Ectodermal cell (in vitro differentiated cells): ENCODE measurements around the gene INA.

ENCODE experiments used
- H3K27ac ChIP-seq: 2 replicates; pipeline ENCODE4 v1.7.0; 2013; ENCODE audit warnings: mild to moderate bottlenecking, low read depth, low read length; ENCODE audit not compliant: insufficient read depth, poor library complexity, severe bottlenecking
- H3K27me3 ChIP-seq: 2 replicates; pipeline ENCODE4 v1.7.0; 2013; ENCODE audit warnings: mild to moderate bottlenecking, low read length; ENCODE audit not compliant: insufficient read depth, control insufficient read depth, poor library complexity, severe bottlenecking
- H3K36me3 ChIP-seq: one replicate; pipeline ENCODE4 v1.7.0; 2013; ENCODE audit warnings: low read length; ENCODE audit not compliant: control insufficient read depth, insufficient read depth
- H3K4me1 ChIP-seq: one replicate; pipeline ENCODE4 v1.7.0; 2013; ENCODE audit warnings: low read length; ENCODE audit not compliant: control insufficient read depth, insufficient read depth
- H3K4me3 ChIP-seq: 2 replicates; pipeline ENCODE4 v1.7.0; 2013; ENCODE audit warnings: low read depth, low read length, control low read depth; ENCODE audit not compliant: insufficient read depth
- H3K9me3 ChIP-seq: 2 replicates; pipeline ENCODE4 v1.7.0; 2013; ENCODE audit warnings: mild to moderate bottlenecking, low read length, moderate library complexity; ENCODE audit not compliant: control insufficient read depth
- WGBS, 2 experiments: methylation state at CpG; one replicate each; pipeline ENCODE4 v1.1.7; 2013; ENCODE audit warnings: missing lambda C conversion rate in 2 of 2; 5-methylcytosine and 5-hydroxymethylcytosine counted together

Gene INA

DNA sequence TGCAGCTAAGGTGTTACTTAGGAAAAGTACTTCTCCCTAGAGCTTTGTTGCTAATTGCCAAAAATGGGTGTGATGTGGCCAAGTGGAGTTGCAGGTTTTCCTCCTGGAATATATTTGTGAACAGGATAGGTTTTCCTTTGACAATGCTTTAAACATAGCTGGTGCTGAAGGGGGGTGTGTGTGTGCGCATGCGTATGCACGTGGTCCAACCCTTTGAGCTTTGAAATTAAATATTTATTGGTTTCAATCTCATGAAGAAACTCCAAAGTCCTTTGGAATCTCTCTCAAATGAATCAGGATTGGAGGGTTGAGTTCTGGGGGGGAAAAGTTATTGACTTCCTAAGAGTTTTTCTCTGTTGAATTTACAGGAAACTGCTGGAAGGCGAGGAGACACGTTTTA, 11.1 kb downstream of the INA start:
- whole genome bisulfite sequencing, 2 experiments: 93% methylated on average over 5 of the region's 5 CpGs
- H3K4me1 ChIP-seq: no peaks in the 10 kb centered on the region
- no peak overlapping the region for H3K27ac ChIP-seq

DNA sequence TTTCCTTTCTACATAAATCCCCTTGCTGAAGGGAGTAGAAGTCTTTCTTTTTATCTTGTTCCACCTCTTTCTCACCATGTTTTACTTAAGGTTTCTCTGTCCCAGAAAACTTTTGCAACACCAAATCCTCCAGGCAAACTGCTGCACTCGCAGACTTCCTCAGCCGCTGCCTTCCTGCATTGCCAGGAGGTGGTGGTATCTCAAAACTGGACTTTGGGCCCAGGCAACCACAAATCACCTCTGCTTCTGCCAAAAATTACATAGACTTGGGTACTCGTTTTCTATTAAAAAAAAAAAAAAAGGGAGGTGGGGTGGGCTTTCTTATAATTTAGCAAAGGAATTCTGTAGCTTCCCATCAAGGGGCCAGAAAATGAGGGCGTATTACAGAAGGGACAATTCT, 14.7 kb downstream of the INA start:
- H3K27ac ChIP-seq: no peak overlapping the region
- H3K4me3 ChIP-seq: no peak overlapping the region
- H3K9me3 ChIP-seq: no peaks in the 10 kb centered on the region
- H3K36me3 ChIP-seq: no peaks in the 10 kb centered on the region
- no peaks in the 10 kb centered on the region for H3K4me1 ChIP-seq
- WGBS, 2 experiments: 87 to 94% methylated on average over 4 of the region's 4 CpGs
- no peaks in the 10 kb centered on the region for H3K27me3 ChIP-seq

More for the DNA sequence above, 11.1 kb downstream of the INA start:
- H3K9me3 ChIP-seq: no peaks in the 10 kb centered on the region
- no peak overlapping the region for H3K4me3 ChIP-seq
- H3K27me3 ChIP-seq: no peaks in the 10 kb centered on the region
- H3K36me3 ChIP-seq: no peaks in the 10 kb centered on the region

DNA sequence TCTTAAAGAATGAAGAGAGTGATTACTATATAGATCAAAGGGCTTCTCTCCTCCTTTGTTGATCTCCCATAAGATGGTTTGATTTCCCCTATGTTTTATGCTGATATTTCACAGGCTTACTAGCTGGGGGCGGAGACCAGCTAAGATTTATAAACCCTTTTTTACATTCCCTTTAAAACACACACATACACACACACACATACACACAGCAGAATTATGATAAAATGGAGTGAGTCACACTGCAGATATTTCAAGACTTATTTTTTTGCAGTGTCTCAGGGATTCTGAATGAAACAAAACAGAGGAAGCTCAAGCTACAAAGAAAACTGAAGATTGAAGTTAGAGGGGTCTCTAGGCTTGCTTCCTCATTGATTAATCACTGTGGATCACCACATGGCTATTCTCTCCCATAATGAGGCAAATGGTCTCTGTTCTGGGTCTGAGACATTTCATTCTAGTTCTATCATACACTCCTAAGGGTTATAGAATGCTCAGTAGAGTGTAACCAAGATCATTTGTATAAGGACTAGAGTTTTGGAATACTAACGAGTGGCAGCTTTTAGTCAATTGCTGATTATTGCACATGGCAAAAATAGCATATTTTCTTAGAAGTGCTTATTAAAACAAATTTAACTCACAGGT, 18.6 kb downstream of the INA start:
- H3K27me3 ChIP-seq: no peaks in the 10 kb centered on the region
- H3K4me1 ChIP-seq: no peaks in the 10 kb centered on the region
- H3K36me3 ChIP-seq: no peaks in the 10 kb centered on the region
- 90 to 100% methylated on average over 1 to 2 of the region's 2 CpGs for WGBS, 2 experiments
- H3K27ac ChIP-seq: no peak overlapping the region
- no peak overlapping the region for H3K4me3 ChIP-seq
- no peaks in the 10 kb centered on the region for H3K9me3 ChIP-seq

DNA sequence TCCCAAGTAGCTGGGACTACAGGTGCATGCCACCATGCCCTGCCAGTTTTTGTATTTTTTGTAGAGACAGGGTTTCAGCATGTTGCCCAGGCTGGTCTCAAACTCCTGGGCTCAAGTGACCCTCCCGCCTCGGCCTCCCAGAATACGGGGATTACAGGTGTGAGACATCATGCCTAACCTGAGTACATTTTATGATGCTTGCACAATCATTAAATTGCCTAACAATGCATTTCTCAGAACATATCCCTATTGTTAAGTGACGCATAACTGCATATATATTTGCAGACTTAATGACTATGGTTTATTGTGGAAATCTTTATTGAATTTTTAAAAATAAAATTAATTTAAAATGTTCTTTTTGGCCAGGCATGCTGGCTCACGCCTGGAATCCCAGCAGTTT, 30.7 kb downstream of the INA start:
- Histone ChIP-seq H3K4me3 (no peak overlapping the region), H3K27me3 (no peaks in the 10 kb centered on the region), H3K4me1 (no peaks in the 10 kb centered on the region), H3K9me3 (no peaks in the 10 kb centered on the region), H3K36me3 (peaks cover 16% of the 10 kb centered on the region), H3K27ac (no peak overlapping the region)
- 95% methylated on average over 5 of the region's 5 CpGs for WGBS, 2 experiments

GRCh38 chr10:103310197-103310596, 33.3 kb downstream of the INA start:
- no peak overlapping the region for H3K4me3 ChIP-seq
- H3K27me3 ChIP-seq: no peaks in the 10 kb centered on the region
- H3K9me3 ChIP-seq: no peaks in the 10 kb centered on the region
- 83 to 100% methylated on average over 1 of the region's 1 CpG for WGBS, 2 experiments
- H3K36me3 ChIP-seq: peaks cover 20% of the 10 kb centered on the region
- H3K27ac ChIP-seq: no peak overlapping the region
- no peaks in the 10 kb centered on the region for H3K4me1 ChIP-seq

GRCh38 chr10:103316087-103316486, 39.1 kb downstream of the INA start:
- H3K27me3 ChIP-seq: no peaks in the 10 kb centered on the region
- H3K27ac ChIP-seq: no peak overlapping the region
- no peak overlapping the region for H3K4me3 ChIP-seq
- no peaks in the 10 kb centered on the region for H3K9me3 ChIP-seq
- H3K36me3 ChIP-seq: peaks cover 22% of the 10 kb centered on the region
- H3K4me1 ChIP-seq: no peaks in the 10 kb centered on the region

DNA sequence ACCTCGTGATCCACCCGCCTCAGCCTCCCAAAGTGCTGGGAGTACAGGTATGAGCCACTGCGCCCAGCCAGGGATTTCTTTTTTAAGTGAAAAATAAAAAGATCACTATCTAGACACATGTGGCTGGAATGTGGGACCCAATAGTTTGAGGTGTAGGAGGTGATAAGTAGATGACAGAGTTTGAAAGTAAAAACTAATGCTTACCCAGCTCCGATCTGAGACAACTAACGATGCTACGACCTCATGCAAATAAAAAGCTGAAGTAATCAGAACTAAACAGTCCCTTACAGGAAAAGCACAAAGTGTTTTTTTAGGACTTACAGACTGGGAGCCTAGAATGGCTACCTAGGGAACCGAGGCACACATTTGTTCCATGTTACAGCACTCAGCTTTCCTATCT, 51.0 kb downstream of the INA start:
- Histone ChIP-seq H3K4me3 (no peak overlapping the region), H3K27me3 (no peaks in the 10 kb centered on the region), H3K9me3 (no peaks in the 10 kb centered on the region), H3K36me3 (peaks cover 38% of the 10 kb centered on the region), H3K4me1 (no peaks in the 10 kb centered on the region), H3K27ac (no peak overlapping the region)
- 96% methylated on average over 7 of the region's 7 CpGs for WGBS, 2 experiments

DNA sequence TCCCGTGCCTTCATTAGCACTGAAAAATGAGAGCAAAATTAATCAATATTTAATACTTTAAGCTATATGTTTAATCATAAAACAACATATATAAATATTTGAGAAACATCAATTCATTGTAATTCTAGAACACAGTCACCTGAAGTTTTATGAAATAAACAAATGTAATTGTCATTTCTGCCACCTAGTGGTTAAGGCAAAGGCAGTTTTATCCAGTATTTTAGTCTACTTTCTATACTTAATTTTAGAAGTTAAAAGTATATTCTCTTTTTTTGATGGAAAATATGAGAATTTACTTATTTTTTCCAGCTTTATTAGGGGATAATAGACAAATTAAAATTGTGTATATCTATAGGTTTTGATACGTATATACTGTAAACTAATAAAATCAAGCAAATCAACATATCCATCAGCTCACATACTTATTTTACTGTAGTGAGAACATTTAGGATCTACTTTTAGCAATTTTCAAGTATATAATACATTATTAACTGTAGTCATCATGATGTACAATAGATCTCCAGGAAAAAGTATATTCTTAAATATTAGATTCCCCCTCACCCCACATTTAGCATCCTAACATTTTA, 57.1 kb downstream of the INA start:
- H3K27me3 ChIP-seq: no peaks in the 10 kb centered on the region
- H3K4me1 ChIP-seq: no peaks in the 10 kb centered on the region
- no CpG with 5 or more reads among the region's 2 CpGs for WGBS, 2 experiments
- no peak overlapping the region for H3K4me3 ChIP-seq
- no peaks in the 10 kb centered on the region for H3K9me3 ChIP-seq
- H3K36me3 ChIP-seq: peaks cover 36% of the 10 kb centered on the region
- H3K27ac ChIP-seq: no peak overlapping the region

DNA sequence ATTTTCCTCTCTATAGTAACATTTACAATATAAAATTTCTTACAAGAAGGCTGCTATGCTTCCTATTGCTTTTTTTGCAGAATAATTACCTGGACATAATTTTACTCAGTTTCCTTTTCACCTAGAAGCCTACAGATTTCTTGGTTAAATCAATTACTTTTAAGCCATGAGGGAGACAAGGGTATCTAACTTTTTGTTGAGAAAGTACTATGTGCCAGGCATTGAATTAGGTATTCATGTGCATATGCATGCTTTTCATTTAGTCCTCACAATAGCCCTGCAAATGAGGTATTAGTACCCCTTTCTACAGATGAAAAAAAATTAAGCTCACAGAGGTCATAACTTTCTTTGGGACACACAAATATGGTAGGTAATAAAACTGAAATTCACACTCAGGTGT, 57.6 kb downstream of the INA start:
- Histone ChIP-seq H3K27me3 (no peaks in the 10 kb centered on the region), H3K4me3 (no peak overlapping the region), H3K4me1 (no peaks in the 10 kb centered on the region), H3K9me3 (no peaks in the 10 kb centered on the region), H3K27ac (no peak overlapping the region), H3K36me3 (peaks cover 41% of the 10 kb centered on the region)

- no peak overlapping the region for H3K27ac ChIP-seq
- 89 to 94% methylated on average over 3 of the region's 4 CpGs for WGBS, 2 experiments
- H3K27me3 ChIP-seq: no peaks in the 10 kb centered on the region
- no peaks in the 10 kb centered on the region for H3K9me3 ChIP-seq
- H3K4me3 ChIP-seq: no peak overlapping the region
- H3K36me3 ChIP-seq: peaks cover 32% of the 10 kb centered on the region
- H3K4me1 ChIP-seq: no peaks in the 10 kb centered on the region
Observed at GRCh38 chr10:103336370-103336769, 59.4 kb downstream of the INA start.
